AG04450 (cell line): ENCODE results near the gene LIPG. TPM values are rescaled to one million over a fixed set of nuclear protein-coding genes. Genes with fewer than 3 reads are reported as not detected.
"Not testable (repeated sequence)": the region's sequence is repeated elsewhere in the genome, so short reads cannot be mapped to it uniquely, and the experiment has no call there.

Experiments
- CTCF ChIA-PET: fragments of 300-600, 350-600 bp; formaldehyde crosslinking; extraction: SDS; loops from one replicate; lab custom pipeline; 2022; ENCODE audit warnings: antibody characterized with exemption, inconsistent platforms; lab: Charles Lee
- POLR2A ChIA-PET: fragments of 350-600 bp; formaldehyde crosslinking; extraction: SDS; loops from one replicate; lab custom pipeline; 2021; ENCODE audit warnings: antibody characterized with exemption, inconsistent platforms; lab: Yijun Ruan, JAX
- DNase-seq: peaks from one replicate; pipeline ENCODE4 v3.0.0-alpha.2; 2011; ENCODE audit warnings: low read depth, low spot score
- H3K27ac ChIP-seq: one replicate; pipeline ENCODE4 v1.5.1; 2012; ENCODE audit warnings: low read depth, low read length, control low read depth
- H3K27me3 ChIP-seq: one replicate; pipeline ENCODE4 v1.6.0; 2012; ENCODE audit warnings: low read length; ENCODE audit not compliant: control insufficient read depth, insufficient read depth
- H3K4me3 ChIP-seq: 2 replicates; pipeline ENCODE4 v1.5.1; 2011; ENCODE audit warnings: mild to moderate bottlenecking, low read depth, low read length, control low read depth
- H3K9me3 ChIP-seq: 2 replicates; pipeline ENCODE4 v1.5.1; 2012; ENCODE audit warnings: low read length; ENCODE audit not compliant: control insufficient read depth, insufficient read depth
- CTCF ChIP-seq: IDR thresholded peaks from 2 replicates; pipeline ENCODE4 v1.5.1; 2011; ENCODE audit warnings: low read depth, low read length, control low read depth, inconsistent platforms
- polyA minus RNA-seq: library from RNA; depleted of rRNA, polyadenylated mRNA; stranded (reverse); fragments of >200 nt; gene quantifications from 2 replicates; pipeline ENCODE4 v1.2.3, GENCODE V29; 2011; rRNA and poly(A)+ RNA removed
- polyA plus RNA-seq: library from polyadenylated mRNA; depleted of rRNA; stranded (reverse); fragments of >200 nt; gene quantifications from 2 replicates; pipeline ENCODE4 v1.2.3, GENCODE V29; 2011; rRNA removed

The LIPG gene
- polyA plus RNA-seq, result 0.11 and 0.19 TPM in 2 replicates
- polyA minus RNA-seq, result 0.32 TPM in 1 of 2 replicates, not detected in the other

DNA sequence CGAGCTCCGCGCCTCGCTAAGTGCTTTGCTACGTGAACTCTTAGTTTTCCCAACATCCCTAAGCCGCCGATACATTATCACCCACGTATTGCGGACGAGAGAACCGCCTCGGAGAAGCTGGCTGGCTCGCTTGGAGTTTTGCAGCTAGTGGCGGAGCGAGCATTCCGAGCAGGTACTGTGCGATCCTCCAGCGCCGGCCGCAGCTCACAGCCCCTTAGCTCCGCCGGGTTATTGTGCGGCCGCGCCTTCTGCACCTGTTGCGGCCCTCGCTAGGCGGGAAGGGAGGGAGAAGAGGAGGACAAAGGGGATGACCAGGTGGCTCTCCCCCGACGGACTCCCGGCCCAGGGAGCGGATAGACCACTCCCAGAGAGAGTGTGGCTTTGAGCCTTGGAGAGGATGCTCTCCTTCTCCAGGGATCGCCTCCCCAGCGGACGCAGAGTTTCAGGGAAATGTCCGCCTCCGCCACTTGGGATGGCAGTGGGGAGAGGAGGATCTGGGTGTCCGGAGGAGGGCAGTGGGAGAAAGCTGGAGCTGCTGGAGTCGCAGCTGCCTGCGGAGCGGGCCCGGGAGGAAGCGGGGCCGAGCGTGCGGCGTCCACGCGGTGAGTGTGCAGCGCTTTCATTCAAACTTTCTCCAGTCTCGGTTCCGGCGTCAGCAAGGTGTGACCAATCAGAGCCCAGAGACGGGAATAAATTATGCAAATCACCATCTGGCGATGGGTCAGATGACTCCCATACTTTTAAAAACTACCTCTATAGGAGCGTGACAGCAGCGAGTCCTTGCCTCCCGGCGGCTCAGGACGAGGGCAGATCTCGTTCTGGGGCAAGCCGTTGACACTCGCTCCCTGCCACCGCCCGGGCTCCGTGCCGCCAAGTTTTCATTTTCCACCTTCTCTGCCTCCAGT, at the start of gene LIPG:
Gene LIPG, plus strand, starts transcription at position 769 of the 905 bp plus-strand sequence. CDS start 252 bp downstream, outside the sequence.
- H3K27me3 ChIP-seq, result peaks cover 60% of the 10 kb centered on the region
- no peak within 1 kb of the TSS for H3K27ac ChIP-seq
- DNase-seq, result no peak
- ChIA-PET CTCF (interaction anchor here (3.7 to 3.8 kb wide), 2 partner anchors 223 to 298 kb away, joined by 33 to 71 read pairs; no protein-coding TSS in a partner anchor), POLR2A (no interaction called here)
- peak within 1 kb of the TSS; percentile 47 for H3K4me3 ChIP-seq
- peaks cover 6% of the 10 kb centered on the region; the same call in 1 of the 2 replicates for H3K9me3 ChIP-seq
- no peak for TF ChIP-seq CTCF

GRCh38 chr18:49512876-49513275, 49.0 kb upstream of the LIPG start:
- H3K27ac ChIP-seq, H3K9me3 ChIP-seq, H3K27me3 ChIP-seq, H3K4me3 ChIP-seq, CTCF ChIA-PET, POLR2A ChIA-PET, DNase-seq: not testable (repeated sequence)

GRCh38 chr18:49514577-49514976, 47.3 kb upstream of the LIPG start:
- no peak for DNase-seq
- no peaks in the 10 kb centered on the region for H3K27me3 ChIP-seq
- CTCF ChIA-PET, result interaction anchor here (0.8 to 4.6 kb wide), 3 partner anchors 10 to 347 kb away, joined by 5 to 46 read pairs (median 5); no protein-coding TSS in a partner anchor
- TF ChIP-seq CTCF, result no peak
- POLR2A ChIA-PET, result no interaction called here
- H3K27ac ChIP-seq, result no peak overlapping the region
- no peak overlapping the region for H3K4me3 ChIP-seq
- no peaks in the 10 kb centered on the region for H3K9me3 ChIP-seq

- H3K27me3 ChIP-seq, DNase-seq, POLR2A ChIA-PET, H3K4me3 ChIP-seq, H3K27ac ChIP-seq, H3K9me3 ChIP-seq: not testable (repeated sequence)
- CTCF ChIA-PET, result interaction anchor here (4.6 kb wide), 1 partner anchor 344 kb away, joined by 46 read pairs; no protein-coding TSS in a partner anchor
Observed at GRCh38 chr18:49515003-49515402, 46.9 kb upstream of the LIPG start.

- POLR2A ChIA-PET, result no interaction called here
- no peak overlapping the region for H3K4me3 ChIP-seq
- no peak for TF ChIP-seq CTCF
- H3K27ac ChIP-seq, result no peak overlapping the region
- CTCF ChIA-PET, result interaction anchor here (4.6 kb wide), 1 partner anchor 343 kb away, joined by 46 read pairs; no protein-coding TSS in a partner anchor
- H3K9me3 ChIP-seq, result no peaks in the 10 kb centered on the region
- no peaks in the 10 kb centered on the region for H3K27me3 ChIP-seq
- no peak for DNase-seq
Observed at GRCh38 chr18:49515516-49515915, 46.3 kb upstream of the LIPG start.
